Measurements from ENCODE around the gene IP6K2.
"Not testable (repeated sequence)": the region's sequence is repeated elsewhere in the genome, so short reads cannot be mapped to it uniquely, and the experiment has no call there.

The IP6K2 gene

GRCh38 chr3:48739955-48740823, 23.2 kb upstream of the IP6K2 start:
- peak; percentile 83 for TF ChIP-seq CTCF (IDR thresholded peaks at IDR 0.05; ENCODE audit: control extremely low read depth, extremely low read depth, low read depth, missing control alignments)
- CTCF ChIA-PET = interaction anchor here (0.7 to 3.4 kb wide), 48 partner anchors 7 to 339 kb away, joined by 3 to 30 read pairs (median 4); partner anchors contain the start of genes IP6K2, NCKIPSD, PRKAR2A and SLC26A6
- POLR2A ChIA-PET = no interaction called here
- DNase-seq (ENCODE audit: extremely low spot score) = peak; percentile 82

- TF ChIP-seq CTCF (IDR thresholded peaks at IDR 0.05; ENCODE audit: control extremely low read depth, extremely low read depth, low read depth, missing control alignments) = no peak
- ChIA-PET CTCF (interaction anchor here (0.7 to 3.4 kb wide), 48 partner anchors 8 to 339 kb away, joined by 3 to 30 read pairs (median 4); partner anchors contain the start of genes IP6K2, NCKIPSD, PRKAR2A and SLC26A6), POLR2A (interaction anchor here (0.6 kb wide), 1 partner anchor 15 kb away, joined by 3 read pairs; no protein-coding TSS in a partner anchor)
- no peak for DNase-seq (ENCODE audit: extremely low spot score)
Observed at GRCh38 chr3:48739617-48739954, 22.6 kb upstream of the IP6K2 start.

- ChIA-PET CTCF (interaction anchor here (0.7 to 3.4 kb wide), 45 partner anchors 8 to 338 kb away, joined by 3 to 30 read pairs (median 4); partner anchors contain the start of genes IP6K2, NCKIPSD, PRKAR2A and SLC26A6), POLR2A (interaction anchor here (0.6 kb wide), 1 partner anchor 16 kb away, joined by 3 read pairs; no protein-coding TSS in a partner anchor)
- no peak for DNase-seq (ENCODE audit: extremely low spot score)
- TF ChIP-seq CTCF (IDR thresholded peaks at IDR 0.05; ENCODE audit: control extremely low read depth, extremely low read depth, low read depth, missing control alignments) = no peak
Observed at GRCh38 chr3:48738926-48739616, 22.1 kb upstream of the IP6K2 start.

- POLR2A ChIA-PET = no interaction called here
- no peak for DNase-seq (ENCODE audit: extremely low spot score)
- CTCF ChIA-PET = interaction anchor here (0.6 to 3.4 kb wide), 5 partner anchors 19 to 302 kb away, joined by 3 to 22 read pairs (median 4); no protein-coding TSS in a partner anchor
- TF ChIP-seq CTCF (IDR thresholded peaks at IDR 0.05; ENCODE audit: control extremely low read depth, extremely low read depth, low read depth, missing control alignments) = no peak
Observed at GRCh38 chr3:48738144-48738536, 21.1 kb upstream of the IP6K2 start.

- DNase-seq (ENCODE audit: extremely low spot score); POLR2A ChIA-PET: not testable (repeated sequence)
- CTCF ChIA-PET = interaction anchor here (1.0 to 3.3 kb wide), 4 partner anchors 16 to 218 kb away, joined by 3 to 15 read pairs (median 7); partner anchors contain the start of gene SLC25A20
Observed at GRCh38 chr3:48735075-48735767, 18.2 kb upstream of the IP6K2 start.

- POLR2A ChIA-PET; CTCF ChIA-PET; DNase-seq (ENCODE audit: extremely low spot score): not testable (repeated sequence)
Observed at GRCh38 chr3:48734541-48734940, 17.5 kb upstream of the IP6K2 start.

GRCh38 chr3:48733752-48734518, 16.9 kb upstream of the IP6K2 start:
- CTCF ChIA-PET; POLR2A ChIA-PET; DNase-seq (ENCODE audit: extremely low spot score): not testable (repeated sequence)
